Medulla oblongata (tissue), 1 donor: ENCODE data around the gene CFAP92.

Experiments used
- DNase-seq: peaks from one replicate; pipeline ENCODE4 v3.0.0-alpha.2; 2015; ENCODE audit errors: extremely low spot score

Gene CFAP92

GRCh38 chr3:128993461-128994172, at the start of gene CFAP92:
TSS of gene CFAP92 (minus strand) at chr3:128994076. CDS start at chr3:128993304, 772 bp downstream.
- peak; percentile 50 for DNase-seq

GRCh38 chr3:129040579-129041300, 46.9 kb upstream of the CFAP92 start:
- DNase-seq = no peak

GRCh38 chr3:129040039-129040336, 46.1 kb upstream of the CFAP92 start:
- no peak for DNase-seq

GRCh38 chr3:129039271-129040038, 45.6 kb upstream of the CFAP92 start:
- no peak for DNase-seq

- no peak for DNase-seq
Measured at GRCh38 chr3:129038121-129038855, 44.4 kb upstream of the CFAP92 start.

GRCh38 chr3:129037093-129037419, 43.2 kb upstream of the CFAP92 start:
- no peak for DNase-seq

GRCh38 chr3:129036222-129037092, 42.6 kb upstream of the CFAP92 start:
- no peak for DNase-seq

GRCh38 chr3:129035360-129036221, 41.7 kb upstream of the CFAP92 start:
- DNase-seq = no peak

- DNase-seq = no peak
Measured at GRCh38 chr3:129034642-129035041, 40.8 kb upstream of the CFAP92 start.

- no peak for DNase-seq
Measured at GRCh38 chr3:129033633-129034321, 39.9 kb upstream of the CFAP92 start.

GRCh38 chr3:129033151-129033550, 39.3 kb upstream of the CFAP92 start:
- DNase-seq = no peak

- no peak for DNase-seq
Measured at GRCh38 chr3:129032716-129033115, 38.8 kb upstream of the CFAP92 start.

- no peak for DNase-seq
Measured at GRCh38 chr3:129031476-129032215, 37.8 kb upstream of the CFAP92 start.

- DNase-seq = no peak
Measured at GRCh38 chr3:129030611-129031010, 36.7 kb upstream of the CFAP92 start.

- DNase-seq = no peak
Measured at GRCh38 chr3:129028866-129029265, 35.0 kb upstream of the CFAP92 start.

- no peak for DNase-seq
Measured at GRCh38 chr3:129027544-129027880, 33.6 kb upstream of the CFAP92 start.

- peak; percentile 86 for DNase-seq
Measured at GRCh38 chr3:129026728-129027543, 33.1 kb upstream of the CFAP92 start.
